ENCODE results near the gene SWI5.

SWI5 gene

GRCh38 chr9:128253140-128253990 is 22.7 kb upstream of the SWI5 start:
- DNase-seq (ENCODE audit: insufficient read length, low spot score) (no peak), FAIRE-seq (no peak)
- no peak for TF ChIP-seq CTCF (IDR thresholded peaks at IDR 0.05; ENCODE audit: insufficient read depth, missing control alignments)

GRCh38 chr9:128253991-128254346 is 22.1 kb upstream of the SWI5 start:
- TF ChIP-seq CTCF (IDR thresholded peaks at IDR 0.05; ENCODE audit: insufficient read depth, missing control alignments): no peak
- FAIRE-seq (no peak), DNase-seq (ENCODE audit: insufficient read length, low spot score) (no peak)

GRCh38 chr9:128254362-128254761 is 21.7 kb upstream of the SWI5 start:
- no peak for DNase-seq (ENCODE audit: insufficient read length, low spot score)
- TF ChIP-seq CTCF (IDR thresholded peaks at IDR 0.05; ENCODE audit: insufficient read depth, missing control alignments): no peak
- no peak for FAIRE-seq

GRCh38 chr9:128254855-128255759 is 21.0 kb upstream of the SWI5 start:
- peak; percentile 90 for DNase-seq (ENCODE audit: insufficient read length, low spot score)
- FAIRE-seq: no peak
- TF ChIP-seq CTCF (IDR thresholded peaks at IDR 0.05; ENCODE audit: insufficient read depth, missing control alignments): peak; percentile 66

GRCh38 chr9:128257086-128257825 is 18.8 kb upstream of the SWI5 start:
- DNase-seq (ENCODE audit: insufficient read length, low spot score): no peak
- no peak for FAIRE-seq
- no peak for TF ChIP-seq CTCF (IDR thresholded peaks at IDR 0.05; ENCODE audit: insufficient read depth, missing control alignments)

GRCh38 chr9:128257907-128258306 is 18.2 kb upstream of the SWI5 start:
- DNase-seq (ENCODE audit: insufficient read length, low spot score) (no peak), FAIRE-seq (no peak)
- TF ChIP-seq CTCF (IDR thresholded peaks at IDR 0.05; ENCODE audit: insufficient read depth, missing control alignments): no peak

Measured in D721Med (cell line).